Small intestine (tissue), 7 donors: ENCODE measurements around the gene DNMT3A. TPM values are rescaled to one million over a fixed set of nuclear protein-coding genes. Genes with fewer than 3 reads are reported as not detected.
A peak's percentile ranks its signal among the peaks of the same experiment; 100 is the strongest.

Source experiments
- DNase-seq, 2 donors: peaks; one replicate each; pipeline versions ENCODE4 v3.0.0 to v3.0.0-alpha.2; 2013
- FAIRE-seq: peaks from 2 replicates; lab custom pipeline; 2012; peaks lifted over from hg19 to GRCh38; lab: Jason Lieb, UNC
- H3K27ac ChIP-seq, 3 donors: one replicate each; pipeline ENCODE4 v1.5.1; 2013; ENCODE audit warnings: low read length in 2 of 3, mild to moderate bottlenecking in 2 of 3, control low read depth in 1 of 3, inconsistent platforms in 1 of 3, low read depth in 1 of 3, moderate library complexity in 1 of 3
- H3K27me3 ChIP-seq, 3 donors: one replicate each; pipeline ENCODE4 v1.6.1; 2013; ENCODE audit warnings: low read length in 3 of 3, inconsistent platforms in 1 of 3; ENCODE audit not compliant: control insufficient read depth in 3 of 3, insufficient read depth in 3 of 3
- H3K36me3 ChIP-seq, 3 donors: one replicate each; pipeline ENCODE4 v1.6.1; 2013; ENCODE audit warnings: low read length in 3 of 3, inconsistent platforms in 1 of 3, low read depth in 1 of 3, mild to moderate bottlenecking in 1 of 3, moderate library complexity in 1 of 3; ENCODE audit not compliant: control insufficient read depth in 3 of 3, insufficient read depth in 2 of 3
- H3K4me1 ChIP-seq, 3 donors: one replicate each; pipeline ENCODE4 v1.6.1; 2013; ENCODE audit warnings: low read length in 2 of 3, inconsistent platforms in 1 of 3, low read depth in 1 of 3, mild to moderate bottlenecking in 1 of 3, moderate library complexity in 1 of 3; ENCODE audit not compliant: control insufficient read depth in 3 of 3, insufficient read depth in 2 of 3
- H3K4me3 ChIP-seq, 3 donors: one replicate each; pipeline ENCODE4 v1.5.1; 2013; ENCODE audit warnings: low read length in 3 of 3, control low read depth in 1 of 3, inconsistent platforms in 1 of 3, low read depth in 1 of 3, mild to moderate bottlenecking in 1 of 3, moderate library complexity in 1 of 3
- H3K9me3 ChIP-seq, 2 donors: one replicate each; pipeline ENCODE4 v1.6.1; 2013; ENCODE audit warnings: low read depth in 1 of 2, low read length in 1 of 2; ENCODE audit not compliant: control insufficient read depth in 2 of 2, insufficient read depth in 1 of 2
- WGBS, 3 donors: extraction: QIAGEN DNeasy Blood & Tissue Kit; methylation state at CpG; one replicate each; pipeline ENCODE4 v1.1.7; 2013; 5-methylcytosine and 5-hydroxymethylcytosine counted together
- polyA plus RNA-seq, 4 donors: library from polyadenylated mRNA; stranded (reverse) in 3 of 4; unstranded in 1 of 4; fragments of 200-250 nt in 3 of 4; fragments of 120-200 nt in 1 of 4; gene quantifications; one replicate each; pipeline versions ENCODE4 v1.2.1 to v1.2.3, GENCODE V29; 2013
- donor health status: healthy with polysubstance abuse.
- donor health status: control.
- donor health status: control.
- donor health status: Bipolar disorder and iron deficiency.
- donor health status: healthy.

DNMT3A gene
- polyA plus RNA-seq, 4 donors, result 3.4 to 51.2 (median 9.7) TPM

GRCh38 chr2:25302758-25303375, 38.9 kb downstream of the DNMT3A start:
- Histone ChIP-seq H3K4me1 (peaks cover 0 to 3% (median 0%) of the 10 kb centered on the region in 3 donors), H3K4me3 (no peak overlapping the region), H3K9me3 (no peaks in the 10 kb centered on the region), H3K27me3 (no peaks in the 10 kb centered on the region), H3K36me3 (peaks cover 0 to 86% (median 3%) of the 10 kb centered on the region in 3 donors), H3K27ac (no peak overlapping the region)
- 77 to 82% (median 79%) methylated on average over 9 of the region's 9 CpGs for WGBS, 3 donors
- DNase-seq (no peak), FAIRE-seq (no peak)

GRCh38 chr2:25301453-25302352, 40.0 kb downstream of the DNMT3A start:
- FAIRE-seq (no peak), DNase-seq (no peak)
- peaks cover 0 to 84% (median 3%) of the 10 kb centered on the region in 3 donors for H3K36me3 ChIP-seq
- H3K4me3 ChIP-seq, result no peak overlapping the region
- H3K9me3 ChIP-seq, result no peaks in the 10 kb centered on the region
- H3K4me1 ChIP-seq, result peaks cover 0 to 3% (median 0%) of the 10 kb centered on the region in 3 donors
- WGBS, 3 donors, result 61 to 72% (median 69%) methylated on average over 8 of the region's 8 CpGs
- H3K27ac ChIP-seq, result no peak overlapping the region
- no peaks in the 10 kb centered on the region for H3K27me3 ChIP-seq

GRCh38 chr2:25300001-25300400, 41.7 kb downstream of the DNMT3A start:
- FAIRE-seq, result no peak
- Histone ChIP-seq H3K36me3 (peaks cover 0 to 88% (median 3%) of the 10 kb centered on the region in 3 donors), H3K9me3 (no peaks in the 10 kb centered on the region), H3K4me1 (peaks cover 0 to 5% (median 3%) of the 10 kb centered on the region in 3 donors), H3K4me3 (no peak overlapping the region), H3K27ac (no peak overlapping the region), H3K27me3 (no peaks in the 10 kb centered on the region)
- WGBS, 3 donors, result 90 to 96% (median 91%) methylated on average over 12 of the region's 12 CpGs
- no peak for DNase-seq

GRCh38 chr2:25298776-25299431, 42.8 kb downstream of the DNMT3A start:
- FAIRE-seq (no peak), DNase-seq (no peak)
- peaks cover 0 to 15% (median 7%) of the 10 kb centered on the region in 3 donors for H3K4me1 ChIP-seq
- WGBS, 3 donors, result 87 to 98% (median 95%) methylated on average over 7 of the region's 7 CpGs
- no peak overlapping the region for H3K27ac ChIP-seq
- no peaks in the 10 kb centered on the region for H3K9me3 ChIP-seq
- no peak overlapping the region for H3K4me3 ChIP-seq
- no peaks in the 10 kb centered on the region for H3K27me3 ChIP-seq
- H3K36me3 ChIP-seq, result peaks cover 0 to 88% (median 3%) of the 10 kb centered on the region in 3 donors

GRCh38 chr2:25297738-25298137, 44.0 kb downstream of the DNMT3A start:
- Histone ChIP-seq H3K4me1 (peaks cover 0 to 15% (median 7%) of the 10 kb centered on the region in 3 donors), H3K9me3 (no peaks in the 10 kb centered on the region), H3K4me3 (no peak overlapping the region), H3K36me3 (peaks cover 0 to 88% (median 3%) of the 10 kb centered on the region in 3 donors), H3K27me3 (no peaks in the 10 kb centered on the region), H3K27ac (no peak overlapping the region)
- FAIRE-seq, result no peak
- DNase-seq, result no peak
- 76 to 81% (median 80%) methylated on average over 7 of the region's 7 CpGs for WGBS, 3 donors

GRCh38 chr2:25295621-25296020, 46.1 kb downstream of the DNMT3A start:
- H3K36me3 ChIP-seq, result peaks cover 0 to 90% (median 3%) of the 10 kb centered on the region in 3 donors
- no peak overlapping the region for H3K4me3 ChIP-seq
- 84 to 93% (median 86%) methylated on average over 7 of the region's 7 CpGs for WGBS, 3 donors
- DNase-seq, result no peak
- H3K4me1 ChIP-seq, result peaks cover 0 to 12% (median 7%) of the 10 kb centered on the region in 3 donors
- peak overlapping the region in 2 of 3 donors; percentile 45 to 96 for H3K27ac ChIP-seq
- no peak for FAIRE-seq
- H3K9me3 ChIP-seq, result no peaks in the 10 kb centered on the region
- no peaks in the 10 kb centered on the region for H3K27me3 ChIP-seq

GRCh38 chr2:25294573-25295462, 46.9 kb downstream of the DNMT3A start:
- peak in 1 of 2 donors; percentile 52 for DNase-seq
- peaks cover 0 to 12% (median 7%) of the 10 kb centered on the region in 3 donors for H3K4me1 ChIP-seq
- H3K9me3 ChIP-seq, result no peaks in the 10 kb centered on the region
- H3K36me3 ChIP-seq, result peaks cover 0 to 89% (median 3%) of the 10 kb centered on the region in 3 donors
- no peak overlapping the region for H3K4me3 ChIP-seq
- WGBS, 3 donors, result 37 to 65% (median 47%) methylated on average over 16 of the region's 16 CpGs
- FAIRE-seq, result no peak
- H3K27me3 ChIP-seq, result no peaks in the 10 kb centered on the region
- peak overlapping the region; percentile 38 to 96 (median 62) for H3K27ac ChIP-seq
